AG09309 (cell line): ENCODE data around the gene SCN1B.
A peak's percentile ranks its signal among the peaks of the same experiment; 100 is the strongest.

Experiments used
- DNase-seq: peaks from one replicate; pipeline ENCODE4 v3.0.0-alpha.2; 2010; ENCODE audit warnings: low read depth
- H3K4me3 ChIP-seq: 2 replicates; pipeline ENCODE4 v1.5.1; 2011; ENCODE audit warnings: mild to moderate bottlenecking, low read depth, low read length, moderate library complexity; ENCODE audit not compliant: control insufficient read depth
- TF ChIP-seq, protein P1 (sequence below): IDR thresholded peaks from 2 replicates; pipeline ENCODE4 v1.5.1; 2011; ENCODE audit warnings: mild to moderate bottlenecking, low read depth, low read length, inconsistent platforms; ENCODE audit not compliant: insufficient read depth, control insufficient read depth; ENCODE audit errors: missing control alignments

The SCN1B gene

DNA sequence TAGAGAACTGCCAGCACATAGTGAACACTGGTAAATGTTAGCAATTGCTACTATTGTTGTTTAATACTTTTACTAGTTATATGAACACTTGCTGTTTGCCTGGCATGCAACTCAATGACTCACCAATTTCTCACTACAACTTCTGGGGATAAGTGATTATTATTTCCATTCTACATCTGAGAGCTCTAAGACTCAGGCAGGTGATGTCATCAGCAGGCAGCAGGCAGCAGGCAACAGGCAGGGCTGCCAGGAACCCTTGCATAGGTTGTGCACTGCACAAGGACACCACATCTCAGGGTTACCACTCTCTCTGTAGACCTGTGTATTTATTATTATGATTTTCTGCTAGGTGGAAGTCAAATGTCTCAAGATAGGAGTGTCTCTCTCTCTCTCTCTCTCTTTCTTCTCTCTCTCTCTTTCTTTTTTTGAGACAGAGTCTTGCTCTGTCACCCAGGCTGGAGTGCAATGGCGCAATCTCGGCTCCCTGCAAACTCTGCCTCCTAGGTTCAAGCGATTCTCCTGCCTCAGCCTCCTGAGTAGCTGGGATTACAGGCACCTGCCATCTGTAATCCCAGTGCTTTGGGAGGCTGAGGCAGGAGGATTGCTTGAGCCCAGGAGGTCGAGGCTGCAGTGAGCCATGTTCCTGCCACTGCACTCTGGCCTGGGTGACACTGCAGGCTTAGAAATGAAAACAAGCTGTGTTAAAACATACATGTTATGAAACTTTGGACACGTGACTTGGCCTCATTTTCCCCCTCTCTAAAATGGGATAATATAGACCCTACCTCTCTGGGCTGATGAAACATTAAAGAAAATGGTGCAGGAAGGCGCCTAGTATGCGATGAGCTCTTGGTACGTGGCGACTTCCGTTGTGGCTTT is 33.9 kb downstream of the SCN1B start:
- DNase-seq = peak; percentile 43
- TF ChIP-seq, protein P1, sequence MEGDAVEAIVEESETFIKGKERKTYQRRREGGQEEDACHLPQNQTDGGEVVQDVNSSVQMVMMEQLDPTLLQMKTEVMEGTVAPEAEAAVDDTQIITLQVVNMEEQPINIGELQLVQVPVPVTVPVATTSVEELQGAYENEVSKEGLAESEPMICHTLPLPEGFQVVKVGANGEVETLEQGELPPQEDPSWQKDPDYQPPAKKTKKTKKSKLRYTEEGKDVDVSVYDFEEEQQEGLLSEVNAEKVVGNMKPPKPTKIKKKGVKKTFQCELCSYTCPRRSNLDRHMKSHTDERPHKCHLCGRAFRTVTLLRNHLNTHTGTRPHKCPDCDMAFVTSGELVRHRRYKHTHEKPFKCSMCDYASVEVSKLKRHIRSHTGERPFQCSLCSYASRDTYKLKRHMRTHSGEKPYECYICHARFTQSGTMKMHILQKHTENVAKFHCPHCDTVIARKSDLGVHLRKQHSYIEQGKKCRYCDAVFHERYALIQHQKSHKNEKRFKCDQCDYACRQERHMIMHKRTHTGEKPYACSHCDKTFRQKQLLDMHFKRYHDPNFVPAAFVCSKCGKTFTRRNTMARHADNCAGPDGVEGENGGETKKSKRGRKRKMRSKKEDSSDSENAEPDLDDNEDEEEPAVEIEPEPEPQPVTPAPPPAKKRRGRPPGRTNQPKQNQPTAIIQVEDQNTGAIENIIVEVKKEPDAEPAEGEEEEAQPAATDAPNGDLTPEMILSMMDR = no peak
- no peak overlapping the region for H3K4me3 ChIP-seq

DNA sequence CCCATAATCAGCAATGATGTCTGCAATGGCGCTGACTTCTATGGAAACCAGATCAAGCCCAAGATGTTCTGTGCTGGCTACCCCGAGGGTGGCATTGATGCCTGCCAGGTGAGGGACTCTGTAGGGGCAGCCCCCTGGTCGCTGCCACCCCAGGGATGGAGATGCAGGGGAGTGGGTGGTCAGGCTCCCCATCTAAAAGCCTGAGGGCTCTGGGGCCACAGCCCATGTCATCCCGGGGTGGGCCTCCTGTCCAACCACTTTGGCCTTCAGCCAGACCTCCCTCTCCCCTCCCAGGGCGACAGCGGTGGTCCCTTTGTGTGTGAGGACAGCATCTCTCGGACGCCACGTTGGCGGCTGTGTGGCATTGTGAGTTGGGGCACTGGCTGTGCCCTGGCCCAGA is 35.3 kb downstream of the SCN1B start:
- H3K4me3 ChIP-seq = no peak overlapping the region
- DNase-seq = no peak
- TF ChIP-seq, protein P1 = no peak

DNA sequence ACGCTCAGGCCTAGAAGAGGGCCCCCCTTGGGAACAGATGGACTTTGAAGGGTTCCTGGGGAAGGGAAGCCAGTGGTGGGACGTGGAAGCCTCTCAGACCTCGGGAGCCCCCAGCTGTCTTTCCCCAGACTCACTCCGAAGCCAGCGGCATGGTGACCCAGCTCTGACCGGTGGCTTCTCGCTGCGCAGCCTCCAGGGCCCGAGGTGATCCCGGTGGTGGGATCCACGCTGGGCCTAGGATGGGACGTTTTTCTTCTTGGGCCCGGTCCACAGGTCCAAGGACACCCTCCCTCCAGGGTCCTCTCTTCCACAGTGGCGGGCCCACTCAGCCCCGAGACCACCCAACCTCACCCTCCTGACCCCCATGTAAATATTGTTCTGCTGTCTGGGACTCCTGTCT is 35.9 kb downstream of the SCN1B start:
- TF ChIP-seq, protein P1 = no peak
- H3K4me3 ChIP-seq = no peak overlapping the region
- DNase-seq = no peak

DNA sequence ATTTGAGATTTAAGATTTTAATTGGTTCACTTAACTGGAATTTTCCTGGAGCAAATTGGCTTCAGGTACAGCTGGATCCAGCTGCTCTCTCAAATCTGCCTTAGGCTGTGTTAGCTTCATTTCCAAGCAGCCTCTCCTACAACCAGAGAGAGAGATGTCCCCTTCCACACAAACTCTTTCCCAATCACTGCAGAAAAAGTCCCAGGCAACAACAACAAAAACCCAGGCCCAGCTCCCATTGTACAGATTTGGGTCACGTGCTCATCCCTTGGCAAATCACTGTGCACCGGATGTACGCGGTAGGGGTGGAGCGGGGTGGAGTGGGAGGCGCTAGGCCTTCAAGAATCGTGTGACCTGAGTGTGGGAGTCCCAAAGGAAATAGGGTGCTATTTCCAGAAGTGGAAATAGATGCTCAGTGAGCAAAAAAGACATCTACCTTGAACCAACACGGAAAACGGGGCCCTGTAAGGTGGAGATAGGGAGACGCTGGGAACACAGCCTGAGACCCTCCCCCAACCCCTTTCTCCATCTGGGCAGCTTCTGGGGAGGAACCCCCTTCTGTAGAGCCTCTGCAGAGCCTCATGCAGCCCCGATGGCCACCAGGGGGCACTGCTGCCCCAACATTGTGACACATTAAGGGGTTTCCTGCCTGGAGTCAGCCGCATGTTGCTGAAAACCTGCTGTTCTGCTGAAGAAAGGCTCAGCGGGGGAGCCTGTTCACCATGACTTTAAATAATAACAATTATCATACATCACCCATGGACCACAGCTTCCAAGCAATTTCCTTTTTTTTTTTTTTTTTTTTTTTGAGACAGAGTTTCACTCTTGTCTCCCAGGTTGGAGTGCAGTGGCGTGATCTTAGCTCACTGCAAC is 36.7 kb downstream of the SCN1B start:
- TF ChIP-seq, protein P1 = peak; percentile 89
- no peak overlapping the region for H3K4me3 ChIP-seq
- peak; percentile 40 for DNase-seq

DNA sequence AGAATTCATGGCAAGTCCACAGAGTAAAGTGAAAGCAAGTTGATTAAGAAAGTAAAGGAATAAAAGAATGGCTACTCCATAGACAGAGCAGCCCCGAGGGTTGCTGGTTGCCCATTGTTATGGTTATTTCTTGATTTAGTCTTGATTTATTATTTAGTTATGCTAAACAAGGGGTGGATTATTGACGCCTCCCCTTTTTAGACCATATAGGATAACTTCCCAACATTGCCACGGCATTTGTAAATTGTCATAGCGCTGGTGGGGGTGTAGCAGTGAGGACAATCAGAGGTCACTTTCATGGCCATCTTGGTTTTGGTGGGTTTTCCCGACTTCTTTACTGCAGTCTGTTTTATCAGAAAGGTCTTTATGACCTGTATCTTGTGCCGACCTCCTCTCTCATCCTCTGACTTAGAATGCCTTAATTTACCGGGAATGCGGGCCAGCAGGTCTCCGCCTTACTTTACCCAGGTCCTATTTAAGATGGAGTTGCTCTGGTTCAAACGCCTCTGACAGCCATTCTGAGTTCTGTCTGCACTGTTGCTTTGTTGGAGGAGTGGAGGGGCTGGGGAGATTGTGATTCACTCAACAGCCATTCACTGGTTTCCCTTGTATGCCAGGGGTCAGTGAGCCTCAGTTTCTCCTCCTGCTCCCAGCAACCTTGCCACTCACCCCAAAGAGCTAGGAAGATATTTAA is 38.8 kb downstream of the SCN1B start:
- DNase-seq = no peak
- H3K4me3 ChIP-seq = no peak overlapping the region
- TF ChIP-seq, protein P1 = no peak

DNA sequence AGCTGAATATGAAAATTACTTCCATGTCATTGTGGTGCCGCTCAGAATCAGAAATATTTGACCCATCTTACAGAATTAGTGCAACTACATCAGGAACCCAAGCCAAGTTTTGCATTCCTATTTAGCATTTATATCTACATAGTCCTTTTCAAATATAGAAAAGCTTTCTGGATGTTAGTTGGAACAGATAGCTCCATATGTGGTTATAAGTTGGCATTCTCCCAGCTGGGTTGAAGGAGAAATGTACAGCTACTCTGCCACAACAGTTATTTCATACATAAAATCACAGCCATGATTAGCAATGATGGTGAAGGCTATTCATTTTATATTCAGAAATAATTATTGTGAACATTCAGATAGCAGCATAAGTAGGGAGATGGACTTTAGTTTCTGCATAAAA is 39.4 kb downstream of the SCN1B start:
- DNase-seq = no peak
- no peak overlapping the region for H3K4me3 ChIP-seq
- TF ChIP-seq, protein P1 = no peak
